ENCODE results near the gene IL20RB.

Gene IL20RB

DNA sequence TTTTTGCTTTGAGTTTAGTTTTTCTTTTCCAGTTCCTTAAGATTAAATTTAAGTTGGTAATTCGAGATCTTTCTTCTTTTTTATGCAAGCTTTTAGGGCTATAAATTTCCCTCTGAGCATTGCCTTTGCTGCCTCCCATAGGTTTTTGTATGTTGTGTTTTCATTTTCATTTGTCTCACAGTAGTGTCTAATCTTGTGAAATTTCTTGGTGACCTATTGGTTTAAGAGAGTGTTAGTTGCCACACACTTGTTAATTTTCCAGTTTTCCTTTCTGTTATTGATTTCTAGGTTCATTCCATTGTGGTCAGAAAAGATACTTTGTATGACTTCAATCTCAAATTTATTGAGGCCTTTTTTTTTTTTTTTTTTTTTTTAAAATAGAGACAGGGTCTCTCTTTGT, 18.3 kb upstream of the IL20RB start:
- TF ChIP-seq, protein P1, sequence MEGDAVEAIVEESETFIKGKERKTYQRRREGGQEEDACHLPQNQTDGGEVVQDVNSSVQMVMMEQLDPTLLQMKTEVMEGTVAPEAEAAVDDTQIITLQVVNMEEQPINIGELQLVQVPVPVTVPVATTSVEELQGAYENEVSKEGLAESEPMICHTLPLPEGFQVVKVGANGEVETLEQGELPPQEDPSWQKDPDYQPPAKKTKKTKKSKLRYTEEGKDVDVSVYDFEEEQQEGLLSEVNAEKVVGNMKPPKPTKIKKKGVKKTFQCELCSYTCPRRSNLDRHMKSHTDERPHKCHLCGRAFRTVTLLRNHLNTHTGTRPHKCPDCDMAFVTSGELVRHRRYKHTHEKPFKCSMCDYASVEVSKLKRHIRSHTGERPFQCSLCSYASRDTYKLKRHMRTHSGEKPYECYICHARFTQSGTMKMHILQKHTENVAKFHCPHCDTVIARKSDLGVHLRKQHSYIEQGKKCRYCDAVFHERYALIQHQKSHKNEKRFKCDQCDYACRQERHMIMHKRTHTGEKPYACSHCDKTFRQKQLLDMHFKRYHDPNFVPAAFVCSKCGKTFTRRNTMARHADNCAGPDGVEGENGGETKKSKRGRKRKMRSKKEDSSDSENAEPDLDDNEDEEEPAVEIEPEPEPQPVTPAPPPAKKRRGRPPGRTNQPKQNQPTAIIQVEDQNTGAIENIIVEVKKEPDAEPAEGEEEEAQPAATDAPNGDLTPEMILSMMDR (IDR thresholded peaks at IDR 0.05; ENCODE audit: extremely low read depth, insufficient read depth, missing control alignments), result no peak
- in situ Hi-C loops (cut with MboI; ENCODE audit: low pct_unique_long_range_greater_than_20kb, low sequenced_read_pairs, unreplicated experiment), result no loop called here

DNA sequence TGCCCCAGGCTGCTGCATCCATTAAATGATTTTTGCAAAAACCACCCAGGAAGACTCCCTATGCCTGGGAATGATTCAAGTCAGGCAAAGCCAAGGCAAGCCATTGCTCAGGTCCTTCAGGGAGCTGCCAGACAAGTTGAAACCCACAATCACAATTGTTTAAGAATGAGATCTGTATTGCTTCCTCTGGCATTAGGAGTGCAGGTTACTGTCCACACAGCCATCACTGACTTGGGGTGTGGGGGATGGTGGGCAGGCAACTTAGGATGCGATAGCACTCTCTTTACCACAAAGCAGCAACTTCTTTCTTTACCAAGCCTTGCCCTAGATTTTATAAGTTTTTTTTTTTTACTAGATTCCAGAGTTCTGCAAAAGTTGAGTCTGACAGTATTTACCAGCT, 15.0 kb upstream of the IL20RB start:
- TF ChIP-seq, protein P1 (IDR thresholded peaks at IDR 0.05; ENCODE audit: extremely low read depth, insufficient read depth, missing control alignments), result no peak
- DNase-seq (ENCODE audit: low spot score), result no peak
- in situ Hi-C loops (cut with MboI; ENCODE audit: low pct_unique_long_range_greater_than_20kb, low sequenced_read_pairs, unreplicated experiment), result no loop called here

More for the DNA sequence above, 18.3 kb upstream of the IL20RB start:
- no peak for DNase-seq (ENCODE audit: low spot score)

DNA sequence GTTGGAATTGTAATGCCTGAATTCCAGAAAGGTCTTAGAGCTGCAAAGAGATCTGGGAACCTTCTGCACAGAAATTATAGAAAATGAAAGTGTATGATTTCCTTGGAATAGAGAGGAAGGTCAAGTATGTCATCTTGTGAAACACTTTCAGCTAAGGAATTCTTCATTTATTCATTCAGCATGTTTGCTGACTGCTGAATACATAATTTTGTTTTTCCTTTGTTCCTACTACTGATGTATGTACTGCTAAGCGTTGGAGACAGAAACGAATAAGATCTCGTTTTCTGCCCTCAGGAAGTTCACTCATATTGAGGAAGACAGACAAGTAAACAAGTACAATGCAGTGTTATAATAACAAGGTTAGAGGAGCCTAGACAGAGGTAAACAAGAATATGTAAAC, 14.3 kb upstream of the IL20RB start:
- TF ChIP-seq, protein P1 (IDR thresholded peaks at IDR 0.05; ENCODE audit: extremely low read depth, insufficient read depth, missing control alignments), result no peak
- in situ Hi-C loops (cut with MboI; ENCODE audit: low pct_unique_long_range_greater_than_20kb, low sequenced_read_pairs, unreplicated experiment), result no loop called here
- no peak for DNase-seq (ENCODE audit: low spot score)

DNA sequence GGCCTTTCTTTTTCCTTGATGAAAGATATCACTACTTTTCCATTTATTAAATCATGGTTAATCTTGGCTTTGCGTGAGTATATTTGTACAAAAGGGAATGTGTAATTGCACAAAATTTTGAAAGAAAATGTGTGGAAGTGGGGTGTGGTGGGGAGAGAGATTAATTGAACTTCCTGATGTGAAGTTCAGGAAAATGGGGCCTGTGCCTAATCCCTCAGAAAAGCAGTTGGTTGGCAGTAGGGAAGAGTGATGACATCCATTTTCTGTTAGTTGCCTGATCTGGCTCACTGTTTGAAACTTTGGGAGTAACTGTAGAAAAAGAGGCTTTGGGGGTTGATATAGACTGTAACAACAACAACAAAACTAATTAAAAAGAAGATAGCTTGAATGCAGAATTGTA, 10.8 kb upstream of the IL20RB start:
- TF ChIP-seq, protein P1 (IDR thresholded peaks at IDR 0.05; ENCODE audit: extremely low read depth, insufficient read depth, missing control alignments), result no peak
- in situ Hi-C loops (cut with MboI; ENCODE audit: low pct_unique_long_range_greater_than_20kb, low sequenced_read_pairs, unreplicated experiment), result no loop called here
- no peak for DNase-seq (ENCODE audit: low spot score)

DNA sequence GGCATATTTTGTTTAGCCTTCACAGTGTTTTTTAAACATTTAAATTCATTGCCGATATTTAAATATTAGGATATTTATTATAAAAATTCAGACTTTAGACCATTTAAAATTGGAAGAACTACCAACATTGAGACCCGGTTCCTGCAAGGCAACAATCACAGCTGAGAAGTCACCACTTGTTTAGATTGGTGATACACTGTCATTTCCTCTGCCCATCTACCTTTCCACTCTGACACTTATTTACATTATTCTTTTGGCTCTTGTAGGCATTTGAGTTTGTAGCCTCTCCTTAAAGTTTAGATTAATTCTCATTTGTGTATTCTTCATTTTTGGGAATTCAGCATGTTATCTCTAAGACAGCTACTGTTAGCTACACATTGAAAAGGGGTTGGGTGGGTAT, 10.3 kb upstream of the IL20RB start:
- TF ChIP-seq, protein P1 (IDR thresholded peaks at IDR 0.05; ENCODE audit: extremely low read depth, insufficient read depth, missing control alignments), result no peak
- no peak for DNase-seq (ENCODE audit: low spot score)
- in situ Hi-C loops (cut with MboI; ENCODE audit: low pct_unique_long_range_greater_than_20kb, low sequenced_read_pairs, unreplicated experiment), result no loop called here

DNA sequence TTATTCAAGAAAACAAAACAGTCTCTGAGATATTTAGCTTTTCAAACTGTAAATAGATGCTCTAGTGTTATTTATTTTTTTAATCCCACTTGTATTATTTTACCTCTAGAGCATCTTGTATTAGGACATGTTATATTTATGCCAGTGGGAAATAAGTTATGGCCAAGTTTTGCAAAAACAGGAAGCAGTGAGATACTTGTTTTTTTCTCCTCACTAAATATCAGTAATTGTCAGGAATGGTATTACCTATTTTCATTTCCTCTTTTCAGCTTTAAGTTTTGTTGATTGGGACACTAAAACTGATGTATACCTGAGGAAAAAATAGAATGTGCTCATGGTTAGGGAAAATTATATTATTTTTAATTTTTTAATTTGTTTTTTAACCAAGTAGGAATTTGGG, 8.6 kb upstream of the IL20RB start:
- no peak for DNase-seq (ENCODE audit: low spot score)
- TF ChIP-seq, protein P1 (IDR thresholded peaks at IDR 0.05; ENCODE audit: extremely low read depth, insufficient read depth, missing control alignments), result no peak
- in situ Hi-C loops (cut with MboI; ENCODE audit: low pct_unique_long_range_greater_than_20kb, low sequenced_read_pairs, unreplicated experiment), result no loop called here

DNA sequence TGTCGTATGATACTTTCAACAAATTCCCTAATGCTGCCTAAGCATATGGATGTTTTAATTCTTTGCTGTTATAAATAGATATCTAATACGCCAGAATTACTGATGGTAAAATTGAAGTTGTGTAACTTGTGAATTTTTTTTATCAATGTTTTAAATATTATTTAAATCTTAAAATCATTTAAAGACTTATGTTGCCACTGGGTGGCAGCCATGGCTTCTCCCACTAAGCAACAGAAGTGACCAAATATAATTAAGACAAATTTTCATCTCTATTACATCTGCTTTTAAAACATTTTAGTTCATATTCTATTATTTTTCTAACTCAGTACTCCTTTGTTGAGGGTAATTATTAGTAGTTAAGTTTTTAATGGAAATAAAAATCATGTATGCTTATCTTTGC, 8.1 kb upstream of the IL20RB start:
- in situ Hi-C loops (cut with MboI; ENCODE audit: low pct_unique_long_range_greater_than_20kb, low sequenced_read_pairs, unreplicated experiment), result no loop called here
- DNase-seq (ENCODE audit: low spot score), result no peak
- TF ChIP-seq, protein P1 (IDR thresholded peaks at IDR 0.05; ENCODE audit: extremely low read depth, insufficient read depth, missing control alignments), result no peak

Measured in GM13977 (cell line).